H9 (cell line): ENCODE results near the gene CABLES1. TPM values are rescaled to one million over a fixed set of nuclear protein-coding genes. Genes with fewer than 3 reads are reported as not detected.

Source experiments
- DNase-seq: peaks from one replicate; pipeline ENCODE4 v3.0.0-alpha.2; 2017
- H2AFZ ChIP-seq: one replicate; pipeline ENCODE4 v1.6.1; 2013; ENCODE audit warnings: mild to moderate bottlenecking, low read length, control low read depth, moderate library complexity
- H2AK5ac ChIP-seq: 2 replicates; pipeline ENCODE4 v1.6.1; 2013; ENCODE audit warnings: low read length, control low read depth, mixed read lengths; ENCODE audit not compliant: insufficient read length
- H2BK120ac ChIP-seq: one replicate; pipeline ENCODE4 v1.6.1; 2013; ENCODE audit warnings: low read depth, mild to moderate bottlenecking, low read length, control low read depth, inconsistent platforms; ENCODE audit not compliant: poor library complexity, severe bottlenecking
- H2BK12ac ChIP-seq: 2 replicates; pipeline ENCODE4 v1.6.1; 2013; ENCODE audit warnings: low read length, control low read depth, mixed read lengths, low read depth; ENCODE audit not compliant: insufficient read length
- H2BK15ac ChIP-seq: 2 replicates; pipeline ENCODE4 v1.6.1; 2013; ENCODE audit warnings: low read depth, low read length, control low read depth
- H2BK20ac ChIP-seq: one replicate; pipeline ENCODE4 v1.6.1; 2013; ENCODE audit warnings: low read depth, mild to moderate bottlenecking, low read length, control low read depth, inconsistent platforms; ENCODE audit not compliant: poor library complexity, severe bottlenecking
- H2BK5ac ChIP-seq: 2 replicates; pipeline ENCODE4 v1.6.1; 2013; ENCODE audit warnings: low read length, control low read depth, mixed read lengths; ENCODE audit not compliant: insufficient read length
- H3K14ac ChIP-seq: 2 replicates; pipeline ENCODE4 v1.6.1; 2013; ENCODE audit warnings: low read length, control low read depth; ENCODE audit not compliant: insufficient read depth
- H3K18ac ChIP-seq: 2 replicates; pipeline ENCODE4 v1.6.1; 2013; ENCODE audit warnings: low read depth, mild to moderate bottlenecking, mixed read lengths, low read length, control low read depth; ENCODE audit not compliant: insufficient read length
- H3K23ac ChIP-seq: 2 replicates; pipeline ENCODE4 v1.6.1; 2013; ENCODE audit warnings: low read length, control low read depth, mixed read lengths, low read depth; ENCODE audit not compliant: insufficient read length
- H3K23me2 ChIP-seq: 2 replicates; pipeline ENCODE4 v1.6.1; 2013; ENCODE audit warnings: low read depth, mild to moderate bottlenecking, mixed read lengths, low read length, control low read depth; ENCODE audit not compliant: insufficient read length, poor library complexity, severe bottlenecking
- H3K27ac ChIP-seq: 2 replicates; pipeline ENCODE4 v1.5.1; 2013; ENCODE audit warnings: low read length, control low read depth, mixed read lengths, low read depth; ENCODE audit not compliant: insufficient read length
- H3K27me3 ChIP-seq: 2 replicates; pipeline ENCODE4 v1.6.1; 2013; ENCODE audit warnings: low read length, control low read depth, inconsistent platforms; ENCODE audit not compliant: insufficient read depth
- H3K4ac ChIP-seq: 2 replicates; pipeline ENCODE4 v1.6.1; 2013; ENCODE audit warnings: low read depth, mild to moderate bottlenecking, control low read depth, inconsistent platforms, low read length, moderate library complexity
- H3K4me1 ChIP-seq: 2 replicates; pipeline ENCODE4 v1.6.1; 2013; ENCODE audit warnings: low read length, control low read depth, inconsistent platforms; ENCODE audit not compliant: insufficient read depth
- H3K4me2 ChIP-seq: 2 replicates; pipeline ENCODE4 v1.6.1; 2013; ENCODE audit warnings: low read length, control low read depth, mixed read lengths; ENCODE audit not compliant: insufficient read length, insufficient read depth
- H3K56ac ChIP-seq: 2 replicates; pipeline ENCODE4 v1.6.1; 2013; ENCODE audit warnings: low read depth, mild to moderate bottlenecking, mixed read lengths, low read length, control low read depth; ENCODE audit not compliant: insufficient read length
- H3K79me1 ChIP-seq: 2 replicates; pipeline ENCODE4 v1.6.1; 2013; ENCODE audit warnings: low read depth, mild to moderate bottlenecking, moderate library complexity, low read length, control low read depth, inconsistent platforms; ENCODE audit not compliant: insufficient read depth, poor library complexity, severe bottlenecking
- H3K79me2 ChIP-seq: 2 replicates; pipeline ENCODE4 v1.6.1; 2013; ENCODE audit warnings: low read length, control low read depth, inconsistent platforms; ENCODE audit not compliant: insufficient read depth
- H3K9ac ChIP-seq: 2 replicates; pipeline ENCODE4 v1.6.1; 2013; ENCODE audit warnings: low read length, control low read depth, mixed read lengths; ENCODE audit not compliant: insufficient read length; ENCODE audit errors: extremely low read depth
- H3K9me3 ChIP-seq: one replicate; pipeline ENCODE4 v1.6.1; 2013; ENCODE audit warnings: low read depth, low read length, inconsistent platforms; ENCODE audit not compliant: control insufficient read depth
- H3T11ph ChIP-seq: one replicate; pipeline ENCODE4 v1.6.1; 2013; ENCODE audit warnings: mild to moderate bottlenecking, low read length, control low read depth, inconsistent platforms
- H4K20me1 ChIP-seq: one replicate; pipeline ENCODE4 v1.6.1; 2013; ENCODE audit not compliant: control insufficient read depth, insufficient read length, insufficient read depth
- H4K5ac ChIP-seq: 2 replicates; pipeline ENCODE4 v1.6.1; 2013; ENCODE audit warnings: low read depth, mild to moderate bottlenecking, mixed read lengths, low read length, control low read depth; ENCODE audit not compliant: insufficient read length
- H4K8ac ChIP-seq: replicated peaks from 2 replicates; pipeline ENCODE4 v1.6.1; 2013; ENCODE audit warnings: low read length, control low read depth, mixed read lengths, low read depth; ENCODE audit not compliant: insufficient read length
- H4K91ac ChIP-seq: 2 replicates; pipeline ENCODE4 v1.6.1; 2013; ENCODE audit warnings: low read depth, mild to moderate bottlenecking, moderate library complexity, mixed read lengths, low read length, control low read depth; ENCODE audit not compliant: insufficient read length
- H3K27ac Mint-ChIP-seq, 3 experiments: 2 replicates in 2 of 3; 3 replicates in 1 of 3; pipeline ENCODE4 v1.8.0; 2020 to 2021; ENCODE audit warnings: mixed read lengths in 3 of 3, mild to moderate bottlenecking in 1 of 3, moderate library complexity in 1 of 3
- H3K27me3 Mint-ChIP-seq: 2 replicates; pipeline ENCODE4 v1.8.0; 2021; ENCODE audit warnings: low read depth, mild to moderate bottlenecking, moderate library complexity, mixed read lengths
- H3K36me3 Mint-ChIP-seq, 3 experiments: 2 replicates in 2 of 3; 3 replicates in 1 of 3; pipeline ENCODE4 v1.8.0; 2020 to 2021; ENCODE audit warnings: low read depth in 3 of 3, mixed read lengths in 3 of 3; ENCODE audit not compliant: insufficient read depth in 1 of 3
- H3K4me1 Mint-ChIP-seq, 2 experiments: 2 replicates each; pipeline ENCODE4 v1.8.0; 2020; ENCODE audit warnings: mixed read lengths in 2 of 2
- H3K4me3 Mint-ChIP-seq, 2 experiments: 2 replicates in 1 of 2; 3 replicates in 1 of 2; pipeline ENCODE4 v1.8.0; 2020 to 2021; ENCODE audit warnings: mild to moderate bottlenecking in 2 of 2, mixed read lengths in 2 of 2, moderate library complexity in 1 of 2
- H3K9me3 Mint-ChIP-seq, 2 experiments: 2 replicates in 1 of 2; 3 replicates in 1 of 2; pipeline ENCODE4 v1.8.0; 2020; ENCODE audit warnings: mild to moderate bottlenecking in 2 of 2, mixed read lengths in 2 of 2, moderate library complexity in 1 of 2
- WGBS: extraction: QIAGEN DNeasy Blood & Tissue Kit; methylation state at CpG from one replicate; pipeline ENCODE4 v1.1.7; 2013; ENCODE audit warnings: missing lambda C conversion rate, low lambda C conversion rate, mixed read lengths; ENCODE audit not compliant: insufficient read length; ENCODE audit errors: extremely low coverage; 5-methylcytosine and 5-hydroxymethylcytosine counted together
- total RNA-seq: library from RNA; stranded (reverse); gene quantifications from 2 replicates; pipeline ENCODE4 v1.2.1, GENCODE V29; 2021
- TF ChIP-seq, protein P1 (sequence below): fragments of 200-600 bp; sonication (generic); conservative IDR thresholded peaks from 3 replicates; pipeline ENCODE4 v1.8.0; 2021; ENCODE audit warnings: antibody characterized with exemption, mild to moderate bottlenecking

Gene CABLES1
- total RNA-seq, 1 experiment from 2014 or later: 27.1 TPM

DNA sequence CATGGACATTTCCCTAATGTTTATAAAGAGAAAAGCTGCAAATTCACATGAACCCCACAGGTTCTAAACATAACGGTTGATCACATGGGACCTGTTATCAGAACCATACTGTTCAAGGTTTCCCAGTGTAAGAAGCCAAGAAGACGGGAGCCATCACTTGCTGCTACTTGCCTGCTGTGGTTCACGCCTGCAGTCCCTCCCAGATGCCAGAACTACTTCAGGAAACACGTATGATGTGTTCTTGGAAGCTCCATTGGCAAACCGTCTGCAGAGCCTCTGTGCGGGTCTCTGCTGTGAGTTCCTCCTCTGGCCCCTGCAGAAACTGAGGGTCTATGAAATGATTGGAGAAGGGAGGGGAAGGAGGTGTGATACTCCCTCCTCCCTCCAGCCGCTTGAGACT lies 75.2 kb downstream of the CABLES1 start:
- no peak overlapping the region for H3K4me3 Mint-ChIP-seq
- DNase-seq: no peak
- H3K27me3 Mint-ChIP-seq: no peaks in the 10 kb centered on the region
- Histone ChIP-seq H4K5ac (no peak overlapping the region), H2BK20ac (no peak overlapping the region), H2AFZ (no peak overlapping the region), H3K79me1 (no peaks in the 10 kb centered on the region), H2BK120ac (no peak overlapping the region), H3K27ac (no peak overlapping the region), H2BK12ac (no peak overlapping the region), H3K14ac (no peak overlapping the region), H3K18ac (no peak overlapping the region), H4K8ac (no peak overlapping the region), H3K4me1 (no peaks in the 10 kb centered on the region), H2AK5ac (no peak overlapping the region), H3K23me2 (no peaks in the 10 kb centered on the region), H3K9ac (no peak overlapping the region), H3K27me3 (no peaks in the 10 kb centered on the region), H4K20me1 (peaks cover 2% of the 10 kb centered on the region), H3K56ac (no peak overlapping the region), H2BK5ac (no peak overlapping the region), H3K4ac (no peak overlapping the region), H4K91ac (no peak overlapping the region), H3K9me3 (no peaks in the 10 kb centered on the region), H2BK15ac (no peak overlapping the region), H3K4me2 (no peak overlapping the region), H3T11ph (no peak overlapping the region), H3K79me2 (no peaks in the 10 kb centered on the region), H3K23ac (no peak overlapping the region)
- TF ChIP-seq, protein P1, sequence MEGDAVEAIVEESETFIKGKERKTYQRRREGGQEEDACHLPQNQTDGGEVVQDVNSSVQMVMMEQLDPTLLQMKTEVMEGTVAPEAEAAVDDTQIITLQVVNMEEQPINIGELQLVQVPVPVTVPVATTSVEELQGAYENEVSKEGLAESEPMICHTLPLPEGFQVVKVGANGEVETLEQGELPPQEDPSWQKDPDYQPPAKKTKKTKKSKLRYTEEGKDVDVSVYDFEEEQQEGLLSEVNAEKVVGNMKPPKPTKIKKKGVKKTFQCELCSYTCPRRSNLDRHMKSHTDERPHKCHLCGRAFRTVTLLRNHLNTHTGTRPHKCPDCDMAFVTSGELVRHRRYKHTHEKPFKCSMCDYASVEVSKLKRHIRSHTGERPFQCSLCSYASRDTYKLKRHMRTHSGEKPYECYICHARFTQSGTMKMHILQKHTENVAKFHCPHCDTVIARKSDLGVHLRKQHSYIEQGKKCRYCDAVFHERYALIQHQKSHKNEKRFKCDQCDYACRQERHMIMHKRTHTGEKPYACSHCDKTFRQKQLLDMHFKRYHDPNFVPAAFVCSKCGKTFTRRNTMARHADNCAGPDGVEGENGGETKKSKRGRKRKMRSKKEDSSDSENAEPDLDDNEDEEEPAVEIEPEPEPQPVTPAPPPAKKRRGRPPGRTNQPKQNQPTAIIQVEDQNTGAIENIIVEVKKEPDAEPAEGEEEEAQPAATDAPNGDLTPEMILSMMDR: no peak
- H3K4me1 Mint-ChIP-seq: peaks cover 0 to 9% of the 10 kb centered on the region in 2 experiments; a peak in 1 of 4 replicates
- no peaks in the 10 kb centered on the region for H3K9me3 Mint-ChIP-seq
- peaks cover 29 to 59% (median 45%) of the 10 kb centered on the region in 3 experiments for H3K36me3 Mint-ChIP-seq
- no peak overlapping the region for H3K27ac Mint-ChIP-seq
- WGBS: no CpG with 5 or more reads among the region's 7 CpGs
